NB4 (cell line): Measurements from ENCODE around the gene DCC.

Experiments
- TF ChIP-seq, protein P1 (sequence below): IDR thresholded peaks from one replicate; pipeline ENCODE4 v1.5.1; 2012; ENCODE audit warnings: low read depth, low read length
- TF ChIP-seq, protein P2 (sequence below): IDR thresholded peaks from 2 replicates; pipeline ENCODE4 v1.6.1; 2011; ENCODE audit warnings: low read depth, low read length

DNA sequence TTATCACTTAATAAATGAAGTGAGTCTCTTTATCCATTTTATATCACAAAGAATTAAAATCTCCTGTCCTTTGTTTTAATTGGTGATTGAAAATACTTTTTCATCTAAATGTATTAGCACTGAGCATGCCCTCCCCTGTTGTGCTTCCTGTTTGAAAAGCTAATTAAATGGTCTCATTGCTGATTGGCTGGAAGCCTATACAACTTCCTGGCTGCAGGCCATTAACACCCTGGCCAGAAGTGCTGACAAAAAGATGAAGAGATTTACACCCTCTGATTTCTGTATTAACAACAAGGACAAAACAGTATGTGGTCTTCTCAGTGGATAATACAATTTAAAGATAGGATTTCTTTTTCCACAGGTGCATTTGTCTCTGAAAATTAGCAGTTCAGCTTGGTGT is 548.0 kb downstream of the DCC start:
- TF ChIP-seq, protein P1, sequence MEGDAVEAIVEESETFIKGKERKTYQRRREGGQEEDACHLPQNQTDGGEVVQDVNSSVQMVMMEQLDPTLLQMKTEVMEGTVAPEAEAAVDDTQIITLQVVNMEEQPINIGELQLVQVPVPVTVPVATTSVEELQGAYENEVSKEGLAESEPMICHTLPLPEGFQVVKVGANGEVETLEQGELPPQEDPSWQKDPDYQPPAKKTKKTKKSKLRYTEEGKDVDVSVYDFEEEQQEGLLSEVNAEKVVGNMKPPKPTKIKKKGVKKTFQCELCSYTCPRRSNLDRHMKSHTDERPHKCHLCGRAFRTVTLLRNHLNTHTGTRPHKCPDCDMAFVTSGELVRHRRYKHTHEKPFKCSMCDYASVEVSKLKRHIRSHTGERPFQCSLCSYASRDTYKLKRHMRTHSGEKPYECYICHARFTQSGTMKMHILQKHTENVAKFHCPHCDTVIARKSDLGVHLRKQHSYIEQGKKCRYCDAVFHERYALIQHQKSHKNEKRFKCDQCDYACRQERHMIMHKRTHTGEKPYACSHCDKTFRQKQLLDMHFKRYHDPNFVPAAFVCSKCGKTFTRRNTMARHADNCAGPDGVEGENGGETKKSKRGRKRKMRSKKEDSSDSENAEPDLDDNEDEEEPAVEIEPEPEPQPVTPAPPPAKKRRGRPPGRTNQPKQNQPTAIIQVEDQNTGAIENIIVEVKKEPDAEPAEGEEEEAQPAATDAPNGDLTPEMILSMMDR, result no peak
- TF ChIP-seq, protein P2, sequence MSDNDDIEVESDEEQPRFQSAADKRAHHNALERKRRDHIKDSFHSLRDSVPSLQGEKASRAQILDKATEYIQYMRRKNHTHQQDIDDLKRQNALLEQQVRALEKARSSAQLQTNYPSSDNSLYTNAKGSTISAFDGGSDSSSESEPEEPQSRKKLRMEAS, result no peak
